VCaP (cell line): ENCODE results near the gene C5AR1.
"Not testable (repeated sequence)": the region's sequence is repeated elsewhere in the genome, so short reads cannot be mapped to it uniquely, and the experiment has no call there.

Experiments
- H3K27ac ChIP-seq: fragments of 450-650 bp; 2 replicates; pipeline ENCODE4 v1.5.1; 2017
- CTCF ChIP-seq: fragments of 450-650 bp; conservative IDR thresholded peaks from 2 replicates; pipeline ENCODE4 v1.5.1; 2017; ENCODE audit warnings: mild to moderate bottlenecking, moderate library complexity

Gene C5AR1

GRCh38 chr19:47323872-47324271, 14.2 kb downstream of the C5AR1 start:
- no peak overlapping the region for H3K27ac ChIP-seq
- no peak for TF ChIP-seq CTCF

GRCh38 chr19:47324502-47324901, 14.8 kb downstream of the C5AR1 start:
- TF ChIP-seq CTCF, result no peak
- no peak overlapping the region for H3K27ac ChIP-seq

- no peak overlapping the region for H3K27ac ChIP-seq
- no peak for TF ChIP-seq CTCF
These were observed 20.8 kb downstream of the C5AR1 start for GRCh38 chr19:47330466-47330869.

- H3K27ac ChIP-seq, result no peak overlapping the region
- TF ChIP-seq CTCF, result no peak
These were observed 21.8 kb downstream of the C5AR1 start for GRCh38 chr19:47331490-47331889.

- no peak for TF ChIP-seq CTCF
- H3K27ac ChIP-seq, result no peak within 1 kb of the TSS
These were observed 22.4 kb downstream of the C5AR1 start, which contains the start of gene C5AR2 for GRCh38 chr19:47331931-47332547. Gene C5AR2 (plus strand): TSS chr19:47332175. CDS start chr19:47340800, 8,625 bp downstream.

- not testable (repeated sequence) for H3K27ac ChIP-seq
These were observed 27.4 kb downstream of the C5AR1 start for GRCh38 chr19:47336765-47337718.

- H3K27ac ChIP-seq, result no peak overlapping the region
- TF ChIP-seq CTCF, result no peak
These were observed 29.7 kb downstream of the C5AR1 start for GRCh38 chr19:47339196-47339880.
